Endothelial cell of umbilical vein (primary cell): ENCODE measurements around the gene GSTCD. TPM values are rescaled to one million over a fixed set of nuclear protein-coding genes. Genes with fewer than 3 reads are reported as not detected.

Source experiments
- BruUV-seq: library from RNA; stranded (reverse); fragments of 400-500 nt; replicated peaks from 2 replicates; lab custom pipeline; 2021; lab: Mats Ljungman, UMichigan
- CTCF ChIA-PET: fragments of 300-600, 350-600 bp; sonication (Branson Sonifier 250); formaldehyde crosslinking; loops from one replicate; lab custom pipeline; 2021; ENCODE audit warnings: antibody characterized with exemption, inconsistent platforms; lab: Charles Lee
- POLR2A ChIA-PET: fragments of 300-600, 350-600 bp; sonication (Branson Sonifier 250); formaldehyde crosslinking; loops from one replicate; lab custom pipeline; 2021; ENCODE audit warnings: antibody characterized with exemption, inconsistent platforms; lab: Charles Lee
- DNase-seq: peaks from one replicate; pipeline ENCODE4 v3.0.0-alpha.2; 2011; ENCODE audit warnings: low read depth, low spot score
- FAIRE-seq: peaks from 2 replicates; lab custom pipeline; 2011; peaks lifted over from hg19 to GRCh38; lab: Jason Lieb, UNC
- H2AFZ ChIP-seq: 2 replicates; pipeline ENCODE4 v1.6.0; 2012; ENCODE audit warnings: low read depth, low read length, control low read depth, inconsistent platforms
- H3K27ac ChIP-seq: 2 replicates; pipeline ENCODE4 v1.5.1; 2011; ENCODE audit warnings: low read depth, mild to moderate bottlenecking, control low read depth, low read length, moderate library complexity; ENCODE audit not compliant: insufficient read depth
- H3K27me3 ChIP-seq, 2 experiments: 2 replicates each; pipeline versions ENCODE4 v1.6.0 to v1.6.1; 2011; ENCODE audit warnings: low read length in 2 of 2, mixed read lengths in 1 of 2; ENCODE audit not compliant: control insufficient read depth in 2 of 2, insufficient read depth in 2 of 2
- H3K36me3 ChIP-seq, 2 experiments: 2 replicates in 1 of 2; 3 replicates in 1 of 2; pipeline ENCODE4 v1.5.1; 2011; ENCODE audit warnings: low read length in 2 of 2, mild to moderate bottlenecking in 1 of 2, moderate library complexity in 1 of 2; ENCODE audit not compliant: control insufficient read depth in 2 of 2, insufficient read depth in 2 of 2; ENCODE audit errors: extremely low read depth in 1 of 2
- H3K4me1 ChIP-seq: 3 replicates; pipeline ENCODE4 v1.5.1; 2011; ENCODE audit warnings: mild to moderate bottlenecking, low read length; ENCODE audit not compliant: control insufficient read depth, insufficient read depth; ENCODE audit errors: extremely low read depth
- H3K4me2 ChIP-seq: 2 replicates; pipeline ENCODE4 v1.6.1; 2011; ENCODE audit warnings: low read length, control low read depth, mixed read lengths; ENCODE audit not compliant: insufficient read depth
- H3K4me3 ChIP-seq, 3 experiments: fragments of 200-600 bp in 1 of 3; sonication (generic), shearing (Covaris generic) in 1 of 3; replicated peaks in 1 of 3; 2 replicates each; pipeline ENCODE4 v1.5.1; 2011 to 2016; ENCODE audit warnings: control low read depth in 3 of 3, low read length in 3 of 3, mild to moderate bottlenecking in 2 of 3, inconsistent platforms in 1 of 3, low read depth in 1 of 3, moderate library complexity in 1 of 3; ENCODE audit not compliant: insufficient read depth in 1 of 3
- H3K79me2 ChIP-seq: 2 replicates; pipeline ENCODE4 v1.6.0; 2012; ENCODE audit warnings: low read length, inconsistent platforms; ENCODE audit not compliant: control insufficient read depth, insufficient read depth
- H3K9ac ChIP-seq: replicated peaks from 2 replicates; pipeline ENCODE3; 2011; ENCODE audit warnings: low read length, control low read depth; ENCODE audit not compliant: insufficient read depth; ENCODE audit errors: extremely low read depth
- H3K9me1 ChIP-seq: replicated peaks from 3 replicates; pipeline ENCODE4 v1.6.0; 2011; ENCODE audit warnings: mild to moderate bottlenecking, low read length; ENCODE audit not compliant: control insufficient read depth, insufficient read depth; ENCODE audit errors: extremely low read depth
- H3K9me3 ChIP-seq: replicated peaks from 2 replicates; pipeline ENCODE4 v1.5.1; 2012; ENCODE audit warnings: low read length, inconsistent platforms; ENCODE audit not compliant: control insufficient read depth, insufficient read depth
- H4K20me1 ChIP-seq: replicated peaks from 2 replicates; pipeline ENCODE3; 2011; ENCODE audit warnings: mild to moderate bottlenecking, low read length; ENCODE audit not compliant: control insufficient read depth, insufficient read depth; ENCODE audit errors: extremely low read depth
- EZH2 ChIP-seq: IDR thresholded peaks from 2 replicates; pipeline ENCODE4 v1.6.1; 2012; ENCODE audit warnings: borderline replicate concordance, low read depth, mild to moderate bottlenecking, moderate library complexity, low read length, inconsistent platforms; ENCODE audit not compliant: severe bottlenecking
- FOS ChIP-seq: IDR thresholded peaks from 2 replicates; pipeline ENCODE4 v1.6.1; 2011; ENCODE audit warnings: mild to moderate bottlenecking, low read length, moderate library complexity, borderline replicate concordance; ENCODE audit not compliant: insufficient read depth
- GATA2 ChIP-seq: IDR thresholded peaks from 2 replicates; pipeline ENCODE4 v1.7.0; 2011; ENCODE audit warnings: low read depth, mild to moderate bottlenecking, moderate library complexity, mixed read lengths, low read length; ENCODE audit not compliant: insufficient read length, insufficient read depth
- JUN ChIP-seq: IDR thresholded peaks from 2 replicates; pipeline ENCODE4 v1.6.1; 2011; ENCODE audit warnings: borderline replicate concordance, low read depth; ENCODE audit not compliant: insufficient read length, insufficient read depth
- MYC ChIP-seq: IDR thresholded peaks from one replicate; pipeline ENCODE4 v1.6.1; 2011; ENCODE audit warnings: mild to moderate bottlenecking, low read depth, low read length
- POLR2A ChIP-seq: IDR thresholded peaks from 2 replicates; pipeline ENCODE4 v1.6.1; 2012; ENCODE audit warnings: low read depth, mild to moderate bottlenecking, control low read depth, low read length
- POLR2AphosphoS5 ChIP-seq: IDR thresholded peaks from 2 replicates; pipeline ENCODE4 v1.6.1; 2012; ENCODE audit warnings: low read depth, mild to moderate bottlenecking, control low read depth, low read length, moderate library complexity; ENCODE audit not compliant: insufficient read depth
- dilution Hi-C: fragments of 300-500 bp; cut with MboI; formaldehyde crosslinking; loops from one replicate; pipeline ENCODE4 v1.15.0; 2019; ENCODE audit warnings: low sequenced_read_pairs; ENCODE audit not compliant: extremely low pct_ligation_motif_present
- intact Hi-C: fragments of 100-400 bp; cut with micrococcal nuclease; formaldehyde crosslinking; loops from one replicate; pipeline ENCODE4 v1.10.0; 2022
- polyA plus RNA-seq, 4 experiments: library from polyadenylated mRNA; depleted of rRNA in 3 of 4; stranded (reverse) in 3 of 4; unstranded in 1 of 4; fragments of >200 nt; gene quantifications; 2 replicates each; pipeline versions ENCODE4 v1.2.1 to v1.2.3, GENCODE V29; 2011 to 2012; ENCODE audit warnings: missing spikeins in 1 of 4
- total RNA-seq: library from RNA; stranded (reverse); gene quantifications from 2 replicates; pipeline ENCODE4 v1.2.3, GENCODE V29; 2021
- TF ChIP-seq, protein P1 (sequence below), 2 donors: IDR thresholded peaks; 1 replicate in 1 of 2; 2 replicates in 1 of 2; pipeline ENCODE4 v1.5.1; 2011; ENCODE audit warnings: low read length in 2 of 2, mild to moderate bottlenecking in 2 of 2, moderate library complexity in 2 of 2, control low read depth in 1 of 2, inconsistent platforms in 1 of 2, low read depth in 1 of 2; ENCODE audit not compliant: insufficient read depth in 1 of 2; ENCODE audit errors: extremely low read depth in 1 of 2
- TF ChIP-seq, protein P2 (sequence below): IDR thresholded peaks from 2 replicates; pipeline ENCODE4 v1.6.1; 2011; ENCODE audit not compliant: insufficient read depth, insufficient read length

GSTCD gene
- total and polyA plus RNA-seq, 2 donors (not counting 3 experiments of a cell fraction or from before 2014, with no cell fraction given), result 3.3 to 11.3 TPM

DNA sequence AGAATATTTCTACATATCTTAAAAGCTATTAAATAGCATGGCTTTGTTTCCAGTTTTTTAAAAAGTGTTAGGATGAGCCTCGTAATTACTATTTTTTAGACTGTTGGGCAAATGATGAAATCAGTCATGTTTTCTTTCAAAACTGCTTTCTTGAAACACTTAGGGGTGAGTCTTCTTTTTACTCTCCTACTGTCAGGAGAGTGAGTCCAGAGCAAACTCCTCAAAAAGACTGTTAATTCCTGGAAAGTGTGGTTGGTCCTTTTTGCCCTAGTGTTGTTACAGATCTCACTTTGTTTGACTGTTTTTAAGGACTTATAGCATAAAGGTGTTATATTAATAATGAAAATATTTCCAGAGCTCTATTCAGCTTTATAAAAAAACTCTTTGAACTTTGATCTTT is 6.3 kb downstream of the GSTCD start:
- Histone ChIP-seq H3K4me2 (no peak overlapping the region), H3K36me3 (no peaks in the 10 kb centered on the region), H3K27me3 (no peaks in the 10 kb centered on the region), H2AFZ (no peak overlapping the region), H3K4me1 (peaks cover 2% of the 10 kb centered on the region), H3K9me3 (no peaks in the 10 kb centered on the region), H3K79me2 (peaks cover 12% of the 10 kb centered on the region), H3K27ac (no peak overlapping the region), H3K9ac (no peak overlapping the region), H3K9me1 (no peaks in the 10 kb centered on the region), H4K20me1 (no peaks in the 10 kb centered on the region), H3K4me3 (no peak overlapping the region)
- ChIA-PET CTCF (interaction anchor here (0.6 to 3.1 kb wide), 40 partner anchors 7 to 584 kb away, joined by 3 to 85 read pairs (median 4); partner anchors contain the start of gene PPA2), POLR2A (no interaction called here)
- TF ChIP-seq POLR2A (no peak), MYC (no peak), FOS (no peak), GATA2 (no peak), EZH2 (no peak), POLR2AphosphoS5 (no peak), JUN (no peak)
- TF ChIP-seq, protein P1, sequence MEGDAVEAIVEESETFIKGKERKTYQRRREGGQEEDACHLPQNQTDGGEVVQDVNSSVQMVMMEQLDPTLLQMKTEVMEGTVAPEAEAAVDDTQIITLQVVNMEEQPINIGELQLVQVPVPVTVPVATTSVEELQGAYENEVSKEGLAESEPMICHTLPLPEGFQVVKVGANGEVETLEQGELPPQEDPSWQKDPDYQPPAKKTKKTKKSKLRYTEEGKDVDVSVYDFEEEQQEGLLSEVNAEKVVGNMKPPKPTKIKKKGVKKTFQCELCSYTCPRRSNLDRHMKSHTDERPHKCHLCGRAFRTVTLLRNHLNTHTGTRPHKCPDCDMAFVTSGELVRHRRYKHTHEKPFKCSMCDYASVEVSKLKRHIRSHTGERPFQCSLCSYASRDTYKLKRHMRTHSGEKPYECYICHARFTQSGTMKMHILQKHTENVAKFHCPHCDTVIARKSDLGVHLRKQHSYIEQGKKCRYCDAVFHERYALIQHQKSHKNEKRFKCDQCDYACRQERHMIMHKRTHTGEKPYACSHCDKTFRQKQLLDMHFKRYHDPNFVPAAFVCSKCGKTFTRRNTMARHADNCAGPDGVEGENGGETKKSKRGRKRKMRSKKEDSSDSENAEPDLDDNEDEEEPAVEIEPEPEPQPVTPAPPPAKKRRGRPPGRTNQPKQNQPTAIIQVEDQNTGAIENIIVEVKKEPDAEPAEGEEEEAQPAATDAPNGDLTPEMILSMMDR (IDR thresholded peaks at IDR 0.05; ENCODE audit: extremely low read depth in 1 of 2, insufficient read depth in 1 of 2, low read depth in 1 of 2, low read length in 2 of 2), result no peak
- TF ChIP-seq, protein P2, sequence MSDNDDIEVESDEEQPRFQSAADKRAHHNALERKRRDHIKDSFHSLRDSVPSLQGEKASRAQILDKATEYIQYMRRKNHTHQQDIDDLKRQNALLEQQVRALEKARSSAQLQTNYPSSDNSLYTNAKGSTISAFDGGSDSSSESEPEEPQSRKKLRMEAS, result no peak
- no TSS peak for BruUV-seq
- FAIRE-seq, result no peak
- DNase-seq, result no peak
- intact Hi-C loops (loop anchor here (1.0 to 10.0 kb wide), 4 partner anchors 194 to 488 kb away; no protein-coding TSS in a partner anchor), dilution Hi-C loops (no loop called here)
